NCI-H1930 (cell line): ENCODE results near the gene NBPF12.
"Not testable (repeated sequence)": the region's sequence is repeated elsewhere in the genome, so short reads cannot be mapped to it uniquely, and the experiment has no call there.

ENCODE experiments used
- DNase-seq, 2 experiments: peaks; one replicate each; lab custom pipeline; 2025; lab: John Stamatoyannopoulos, UW

Gene NBPF12

GRCh38 chr1:146938242-146938902 is at the start of gene NBPF12:
NBPF12 (plus strand) TSS chr1:146938324; CDS start chr1:146960144, 21,820 bp downstream.
- DNase-seq, result peak; percentile 57 to 61

GRCh38 chr1:146891355-146891754 is 46.8 kb upstream of the NBPF12 start:
- not testable (repeated sequence) for DNase-seq

- DNase-seq, result not testable (repeated sequence)
Measured at GRCh38 chr1:146892331-146892730, 45.8 kb upstream of the NBPF12 start.

- not testable (repeated sequence) for DNase-seq
Measured at GRCh38 chr1:146907565-146908261, 30.4 kb upstream of the NBPF12 start.

GRCh38 chr1:146912975-146913374 is 25.1 kb upstream of the NBPF12 start:
- DNase-seq, result not testable (repeated sequence)

GRCh38 chr1:146920811-146921210 is 17.3 kb upstream of the NBPF12 start:
- DNase-seq, result not testable (repeated sequence)

GRCh38 chr1:146922614-146923013 is 15.5 kb upstream of the NBPF12 start:
- not testable (repeated sequence) for DNase-seq

GRCh38 chr1:146924106-146924505 is 14.0 kb upstream of the NBPF12 start:
- not testable (repeated sequence) for DNase-seq

- DNase-seq, result not testable (repeated sequence)
Measured at GRCh38 chr1:146926413-146926812, 11.7 kb upstream of the NBPF12 start.

GRCh38 chr1:146930225-146930624 is 7.9 kb upstream of the NBPF12 start:
- DNase-seq, result not testable (repeated sequence)

- DNase-seq, result not testable (repeated sequence)
Measured at GRCh38 chr1:146934390-146935223, 3.5 kb upstream of the NBPF12 start.

GRCh38 chr1:146937462-146937861 is 662 bp upstream of the NBPF12 start:
- DNase-seq, result not testable (repeated sequence)

GRCh38 chr1:146938927-146939786 is 1.0 kb downstream of the NBPF12 start:
- peak in 1 of 2 experiments; percentile 12 for DNase-seq

GRCh38 chr1:146940293-146940692 is 2.2 kb downstream of the NBPF12 start:
- not testable (repeated sequence) for DNase-seq

GRCh38 chr1:146943342-146943886 is 5.3 kb downstream of the NBPF12 start:
- DNase-seq, result not testable (repeated sequence)

GRCh38 chr1:146948127-146948526 is 10.0 kb downstream of the NBPF12 start:
- not testable (repeated sequence) for DNase-seq

GRCh38 chr1:146964340-146964739 is 26.2 kb downstream of the NBPF12 start:
- not testable (repeated sequence) for DNase-seq

- not testable (repeated sequence) for DNase-seq
Measured at GRCh38 chr1:146966351-146966750, 28.2 kb downstream of the NBPF12 start.

GRCh38 chr1:146970656-146971055 is 32.5 kb downstream of the NBPF12 start:
- not testable (repeated sequence) for DNase-seq

GRCh38 chr1:146972681-146973080 is 34.6 kb downstream of the NBPF12 start:
- DNase-seq, result not testable (repeated sequence)

- DNase-seq, result not testable (repeated sequence)
Measured at GRCh38 chr1:146985855-146986254, 47.7 kb downstream of the NBPF12 start.
